SK-N-SH treated with all-trans-retinoic acid at 6 μM for 48 hours (cell line): ENCODE data around the gene ARHGAP24.
A peak's percentile ranks its signal among the peaks of the same experiment; 100 is the strongest.

Experiments used
- ATAC-seq: fragments of 200-7000 bp; cut with Tn5 transposase; 3 replicates; pipeline ENCODE4 v1.9.1; 2020; ENCODE audit warnings: mild to moderate bottlenecking, moderate library complexity
- ARNTL ChIP-seq: fragments of 450-650 bp; formaldehyde crosslinking; IDR thresholded peaks from 2 replicates; pipeline ENCODE4 v1.5.0; 2020; ENCODE audit warnings: low read depth, mild to moderate bottlenecking, moderate library complexity, borderline replicate concordance
- BACH2 ChIP-seq: fragments of 250-450 bp; sonication (Bioruptor Pico); IDR thresholded peaks from 2 replicates; pipeline ENCODE4 v1.9.0; 2021; ENCODE audit warnings: mild to moderate bottlenecking, borderline replicate concordance
- CREB5 ChIP-seq: fragments of 250-450 bp; sonication (Bioruptor Pico); IDR thresholded peaks from 2 replicates; pipeline ENCODE4 v1.5.1; 2020; ENCODE audit warnings: low read depth, mild to moderate bottlenecking, moderate library complexity
- CSDC2 ChIP-seq: fragments of 250-450 bp; sonication (Bioruptor Pico); IDR thresholded peaks from 2 replicates; pipeline ENCODE4 v1.5.0; 2020; ENCODE audit warnings: mild to moderate bottlenecking, moderate library complexity
- ESRRG ChIP-seq: fragments of 250-450 bp; sonication (Bioruptor Pico); IDR thresholded peaks from 2 replicates; pipeline ENCODE4 v1.6.1; 2021; ENCODE audit warnings: mild to moderate bottlenecking
- GLIS3 ChIP-seq: fragments of 250-450 bp; sonication (Bioruptor Pico); IDR thresholded peaks from 2 replicates; pipeline ENCODE4 v1.5.0; 2020; ENCODE audit warnings: mild to moderate bottlenecking, moderate library complexity
- ISL1 ChIP-seq: fragments of 250-450 bp; sonication (Bioruptor Pico); IDR thresholded peaks from 2 replicates; pipeline ENCODE4 v2.1.2; 2022; ENCODE audit warnings: mild to moderate bottlenecking, moderate library complexity
- OSR1 ChIP-seq: fragments of 250-450 bp; sonication (Bioruptor Pico); IDR thresholded peaks from 2 replicates; pipeline ENCODE4 v1.8.0; 2022; ENCODE audit warnings: moderate library complexity, mild to moderate bottlenecking, inconsistent platforms
- PATZ1 ChIP-seq: fragments of 250-450 bp; sonication (Bioruptor Pico); IDR thresholded peaks from 2 replicates; pipeline ENCODE4 v1.8.0; 2020; ENCODE audit warnings: mild to moderate bottlenecking, moderate library complexity, borderline replicate concordance
- PPARA ChIP-seq: fragments of 250-450 bp; sonication (Bioruptor Pico); IDR thresholded peaks from 2 replicates; pipeline ENCODE4 v1.5.0; 2020; ENCODE audit warnings: mild to moderate bottlenecking, borderline replicate concordance
- RARB ChIP-seq: fragments of 250-450 bp; sonication (Bioruptor Pico); IDR thresholded peaks from 2 replicates; pipeline ENCODE4 v1.8.0; 2021; ENCODE audit warnings: mild to moderate bottlenecking, moderate library complexity
- SNAI2 ChIP-seq: fragments of 250-450 bp; sonication (Bioruptor Pico); IDR thresholded peaks from 2 replicates; pipeline ENCODE4 v1.5.0; 2020; ENCODE audit warnings: mild to moderate bottlenecking, moderate library complexity
- TCF4 ChIP-seq: fragments of 250-450 bp; sonication (Bioruptor Pico); IDR thresholded peaks from 2 replicates; pipeline ENCODE4 v1.8.0; 2021; ENCODE audit warnings: mild to moderate bottlenecking, moderate library complexity, borderline replicate concordance
- TOX ChIP-seq: fragments of 250-450 bp; sonication (Bioruptor Pico); IDR thresholded peaks from 2 replicates; pipeline ENCODE4 v1.8.0; 2021; ENCODE audit warnings: mild to moderate bottlenecking, moderate library complexity, borderline replicate concordance
- ZC3H10 ChIP-seq: fragments of 250-450 bp; sonication (Bioruptor Pico); IDR thresholded peaks from 2 replicates; pipeline ENCODE4 v1.5.1; 2021; ENCODE audit warnings: mild to moderate bottlenecking, moderate library complexity
- ZFP3 ChIP-seq: fragments of 250-450 bp; sonication (Bioruptor Pico); IDR thresholded peaks from 2 replicates; pipeline ENCODE4 v1.5.0; 2020; ENCODE audit warnings: mild to moderate bottlenecking, moderate library complexity
- ZNF565 ChIP-seq: fragments of 450-650 bp; formaldehyde crosslinking; conservative IDR thresholded peaks from 2 replicates; pipeline ENCODE4 v1.5.0; 2020; ENCODE audit warnings: low read depth, mild to moderate bottlenecking, moderate library complexity
- ZNF70 ChIP-seq: fragments of 450-650 bp; formaldehyde crosslinking; IDR thresholded peaks from 2 replicates; pipeline ENCODE4 v1.5.0; 2020; ENCODE audit warnings: mild to moderate bottlenecking, moderate library complexity
- ZNF8 ChIP-seq: fragments of 450-650 bp; formaldehyde crosslinking; IDR thresholded peaks from 2 replicates; pipeline ENCODE4 v1.5.0; 2020; ENCODE audit warnings: mild to moderate bottlenecking, moderate library complexity
- TF ChIP-seq, protein P1 (sequence below): fragments of 250-450 bp; sonication (Bioruptor Pico); IDR thresholded peaks from 2 replicates; pipeline ENCODE4 v1.5.0; 2020; ENCODE audit warnings: mild to moderate bottlenecking, moderate library complexity
- TF ChIP-seq, protein P2 (sequence below): fragments of 250-450 bp; sonication (Bioruptor Pico); IDR thresholded peaks from 2 replicates; pipeline ENCODE4 v1.8.0; 2021; ENCODE audit warnings: low read depth, mild to moderate bottlenecking, moderate library complexity, borderline replicate concordance

ARHGAP24 gene

GRCh38 chr4:85788604-85789003 is 313.7 kb downstream of the ARHGAP24 start:
- TF ChIP-seq TOX (CRISPR knock-in tag) (no peak), CREB5 (CRISPR knock-in tag) (no peak), PPARA (no peak), TCF4 (CRISPR knock-in tag) (no peak), ISL1 (CRISPR knock-in tag) (no peak), ZC3H10 (no peak), OSR1 (CRISPR knock-in tag) (no peak)
- TF ChIP-seq, all 23 proteins: peak for 0
- ATAC-seq = no peak

GRCh38 chr4:85789241-85789640 is 314.3 kb downstream of the ARHGAP24 start:
- TF ChIP-seq ZNF8 (CRISPR knock-in tag) = no peak
- no peak for TF ChIP-seq OSR1 (CRISPR knock-in tag)
- TF ChIP-seq CSDC2 = no peak
- TF ChIP-seq, protein P1, sequence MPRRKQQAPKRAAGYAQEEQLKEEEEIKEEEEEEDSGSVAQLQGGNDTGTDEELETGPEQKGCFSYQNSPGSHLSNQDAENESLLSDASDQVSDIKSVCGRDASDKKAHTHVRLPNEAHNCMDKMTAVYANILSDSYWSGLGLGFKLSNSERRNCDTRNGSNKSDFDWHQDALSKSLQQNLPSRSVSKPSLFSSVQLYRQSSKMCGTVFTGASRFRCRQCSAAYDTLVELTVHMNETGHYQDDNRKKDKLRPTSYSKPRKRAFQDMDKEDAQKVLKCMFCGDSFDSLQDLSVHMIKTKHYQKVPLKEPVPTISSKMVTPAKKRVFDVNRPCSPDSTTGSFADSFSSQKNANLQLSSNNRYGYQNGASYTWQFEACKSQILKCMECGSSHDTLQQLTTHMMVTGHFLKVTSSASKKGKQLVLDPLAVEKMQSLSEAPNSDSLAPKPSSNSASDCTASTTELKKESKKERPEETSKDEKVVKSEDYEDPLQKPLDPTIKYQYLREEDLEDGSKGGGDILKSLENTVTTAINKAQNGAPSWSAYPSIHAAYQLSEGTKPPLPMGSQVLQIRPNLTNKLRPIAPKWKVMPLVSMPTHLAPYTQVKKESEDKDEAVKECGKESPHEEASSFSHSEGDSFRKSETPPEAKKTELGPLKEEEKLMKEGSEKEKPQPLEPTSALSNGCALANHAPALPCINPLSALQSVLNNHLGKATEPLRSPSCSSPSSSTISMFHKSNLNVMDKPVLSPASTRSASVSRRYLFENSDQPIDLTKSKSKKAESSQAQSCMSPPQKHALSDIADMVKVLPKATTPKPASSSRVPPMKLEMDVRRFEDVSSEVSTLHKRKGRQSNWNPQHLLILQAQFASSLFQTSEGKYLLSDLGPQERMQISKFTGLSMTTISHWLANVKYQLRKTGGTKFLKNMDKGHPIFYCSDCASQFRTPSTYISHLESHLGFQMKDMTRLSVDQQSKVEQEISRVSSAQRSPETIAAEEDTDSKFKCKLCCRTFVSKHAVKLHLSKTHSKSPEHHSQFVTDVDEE (CRISPR knock-in tag) = no peak
- no peak for TF ChIP-seq ARNTL (CRISPR knock-in tag)
- TF ChIP-seq, protein P2, sequence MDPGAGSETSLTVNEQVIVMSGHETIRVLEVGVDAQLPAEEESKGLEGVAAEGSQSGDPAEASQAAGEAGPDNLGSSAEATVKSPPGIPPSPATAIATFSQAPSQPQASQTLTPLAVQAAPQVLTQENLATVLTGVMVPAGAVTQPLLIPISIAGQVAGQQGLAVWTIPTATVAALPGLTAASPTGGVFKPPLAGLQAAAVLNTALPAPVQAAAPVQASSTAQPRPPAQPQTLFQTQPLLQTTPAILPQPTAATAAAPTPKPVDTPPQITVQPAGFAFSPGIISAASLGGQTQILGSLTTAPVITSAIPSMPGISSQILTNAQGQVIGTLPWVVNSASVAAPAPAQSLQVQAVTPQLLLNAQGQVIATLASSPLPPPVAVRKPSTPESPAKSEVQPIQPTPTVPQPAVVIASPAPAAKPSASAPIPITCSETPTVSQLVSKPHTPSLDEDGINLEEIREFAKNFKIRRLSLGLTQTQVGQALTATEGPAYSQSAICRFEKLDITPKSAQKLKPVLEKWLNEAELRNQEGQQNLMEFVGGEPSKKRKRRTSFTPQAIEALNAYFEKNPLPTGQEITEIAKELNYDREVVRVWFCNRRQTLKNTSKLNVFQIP = no peak
- no peak for TF ChIP-seq ISL1 (CRISPR knock-in tag)
- no peak for TF ChIP-seq SNAI2 (CRISPR knock-in tag)
- no peak for TF ChIP-seq GLIS3 (CRISPR knock-in tag)
- no peak for TF ChIP-seq TCF4 (CRISPR knock-in tag)
- no peak for TF ChIP-seq RARB (CRISPR knock-in tag)
- TF ChIP-seq BACH2 (CRISPR knock-in tag) = no peak
- TF ChIP-seq ZNF565 (CRISPR knock-in tag) = no peak
- no peak for TF ChIP-seq ZFP3 (CRISPR knock-in tag)
- TF ChIP-seq ZC3H10 = no peak
- TF ChIP-seq PATZ1 (CRISPR knock-in tag) = no peak
- no peak for TF ChIP-seq ZNF70 (CRISPR knock-in tag)
- no peak for TF ChIP-seq CREB5 (CRISPR knock-in tag)
- no peak for TF ChIP-seq TOX (CRISPR knock-in tag)
- no peak for TF ChIP-seq ESRRG (CRISPR knock-in tag)
- no peak for ATAC-seq

DNA sequence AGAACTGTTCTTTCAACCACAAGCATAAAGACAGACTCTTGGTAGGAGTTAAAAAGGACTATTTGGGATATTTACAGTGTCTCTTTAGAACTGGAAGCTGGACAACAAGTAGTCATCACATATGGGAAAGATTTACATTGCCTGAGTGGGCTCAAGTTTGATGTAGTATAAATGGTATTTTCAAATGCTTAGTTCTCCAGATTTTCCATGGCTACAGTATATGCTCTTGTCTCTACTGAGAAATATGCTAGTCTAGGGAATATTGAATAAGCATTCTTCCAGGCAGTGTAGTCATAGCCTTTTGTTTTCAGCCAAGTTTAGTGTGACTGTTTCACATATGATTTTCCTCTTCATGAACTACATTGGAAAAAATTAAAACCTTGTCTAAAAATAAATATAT is 315.6 kb downstream of the ARHGAP24 start:
- no peak for TF ChIP-seq ZNF70 (CRISPR knock-in tag)

More for the DNA sequence above, 315.6 kb downstream of the ARHGAP24 start:
- ATAC-seq = peak; percentile 44; the same call in 2 of the 3 replicates
